ENCODE measurements around the gene MPHOSPH9.

GRCh38 chr12:123233505-123234308, 766 bp upstream of the MPHOSPH9 start:
- TF ChIP-seq, protein P1, sequence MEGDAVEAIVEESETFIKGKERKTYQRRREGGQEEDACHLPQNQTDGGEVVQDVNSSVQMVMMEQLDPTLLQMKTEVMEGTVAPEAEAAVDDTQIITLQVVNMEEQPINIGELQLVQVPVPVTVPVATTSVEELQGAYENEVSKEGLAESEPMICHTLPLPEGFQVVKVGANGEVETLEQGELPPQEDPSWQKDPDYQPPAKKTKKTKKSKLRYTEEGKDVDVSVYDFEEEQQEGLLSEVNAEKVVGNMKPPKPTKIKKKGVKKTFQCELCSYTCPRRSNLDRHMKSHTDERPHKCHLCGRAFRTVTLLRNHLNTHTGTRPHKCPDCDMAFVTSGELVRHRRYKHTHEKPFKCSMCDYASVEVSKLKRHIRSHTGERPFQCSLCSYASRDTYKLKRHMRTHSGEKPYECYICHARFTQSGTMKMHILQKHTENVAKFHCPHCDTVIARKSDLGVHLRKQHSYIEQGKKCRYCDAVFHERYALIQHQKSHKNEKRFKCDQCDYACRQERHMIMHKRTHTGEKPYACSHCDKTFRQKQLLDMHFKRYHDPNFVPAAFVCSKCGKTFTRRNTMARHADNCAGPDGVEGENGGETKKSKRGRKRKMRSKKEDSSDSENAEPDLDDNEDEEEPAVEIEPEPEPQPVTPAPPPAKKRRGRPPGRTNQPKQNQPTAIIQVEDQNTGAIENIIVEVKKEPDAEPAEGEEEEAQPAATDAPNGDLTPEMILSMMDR (CRISPR knock-in tag; IDR thresholded peaks at IDR 0.05), result peak; percentile 32; the same call in 1 of the 2 replicates
- no peak for TF ChIP-seq CREB1 (IDR thresholded peaks at IDR 0.05)
- no peak for TF ChIP-seq CREB1 (CRISPR knock-in tag; IDR thresholded peaks at IDR 0.05)
- TF ChIP-seq KAT7 (CRISPR knock-in tag; IDR thresholded peaks at IDR 0.05; ENCODE audit: borderline replicate concordance), result no peak; the same call in 1 of the 2 replicates
- TF ChIP-seq ZNF543 (CRISPR knock-in tag; IDR thresholded peaks at IDR 0.05), result 0 out of 2 replicates have a peak, but pooled peaks have one; percentile 2
- TF ChIP-seq AGO1 (IDR thresholded peaks at IDR 0.05; ENCODE audit: low read depth, low read length, poor library complexity, severe bottlenecking), result peak; percentile 29
- no peak for TF ChIP-seq CEBPB (IDR thresholded peaks at IDR 0.05; ENCODE audit: borderline replicate concordance, low read depth, low read length)
- TF ChIP-seq YY1 (IDR thresholded peaks at IDR 0.05; ENCODE audit: insufficient read depth, insufficient replicate concordance, low read depth, low read length), result no peak
- TF ChIP-seq BCL6 (CRISPR knock-in tag; IDR thresholded peaks at IDR 0.05), result no peak
- no peak for TF ChIP-seq ETS1 (CRISPR knock-in tag; IDR thresholded peaks at IDR 0.05)
- no peak for TF ChIP-seq RFX5 (IDR thresholded peaks at IDR 0.05; ENCODE audit: low read depth, low read length)
- TF ChIP-seq SAFB2 (CRISPR knock-in tag; IDR thresholded peaks at IDR 0.05; ENCODE audit: borderline replicate concordance, low read depth), result no peak
- TF ChIP-seq, protein P2, sequence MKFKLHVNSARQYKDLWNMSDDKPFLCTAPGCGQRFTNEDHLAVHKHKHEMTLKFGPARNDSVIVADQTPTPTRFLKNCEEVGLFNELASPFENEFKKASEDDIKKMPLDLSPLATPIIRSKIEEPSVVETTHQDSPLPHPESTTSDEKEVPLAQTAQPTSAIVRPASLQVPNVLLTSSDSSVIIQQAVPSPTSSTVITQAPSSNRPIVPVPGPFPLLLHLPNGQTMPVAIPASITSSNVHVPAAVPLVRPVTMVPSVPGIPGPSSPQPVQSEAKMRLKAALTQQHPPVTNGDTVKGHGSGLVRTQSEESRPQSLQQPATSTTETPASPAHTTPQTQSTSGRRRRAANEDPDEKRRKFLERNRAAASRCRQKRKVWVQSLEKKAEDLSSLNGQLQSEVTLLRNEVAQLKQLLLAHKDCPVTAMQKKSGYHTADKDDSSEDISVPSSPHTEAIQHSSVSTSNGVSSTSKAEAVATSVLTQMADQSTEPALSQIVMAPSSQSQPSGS (CRISPR knock-in tag; IDR thresholded peaks at IDR 0.05), result no peak
- TF ChIP-seq, protein P3, sequence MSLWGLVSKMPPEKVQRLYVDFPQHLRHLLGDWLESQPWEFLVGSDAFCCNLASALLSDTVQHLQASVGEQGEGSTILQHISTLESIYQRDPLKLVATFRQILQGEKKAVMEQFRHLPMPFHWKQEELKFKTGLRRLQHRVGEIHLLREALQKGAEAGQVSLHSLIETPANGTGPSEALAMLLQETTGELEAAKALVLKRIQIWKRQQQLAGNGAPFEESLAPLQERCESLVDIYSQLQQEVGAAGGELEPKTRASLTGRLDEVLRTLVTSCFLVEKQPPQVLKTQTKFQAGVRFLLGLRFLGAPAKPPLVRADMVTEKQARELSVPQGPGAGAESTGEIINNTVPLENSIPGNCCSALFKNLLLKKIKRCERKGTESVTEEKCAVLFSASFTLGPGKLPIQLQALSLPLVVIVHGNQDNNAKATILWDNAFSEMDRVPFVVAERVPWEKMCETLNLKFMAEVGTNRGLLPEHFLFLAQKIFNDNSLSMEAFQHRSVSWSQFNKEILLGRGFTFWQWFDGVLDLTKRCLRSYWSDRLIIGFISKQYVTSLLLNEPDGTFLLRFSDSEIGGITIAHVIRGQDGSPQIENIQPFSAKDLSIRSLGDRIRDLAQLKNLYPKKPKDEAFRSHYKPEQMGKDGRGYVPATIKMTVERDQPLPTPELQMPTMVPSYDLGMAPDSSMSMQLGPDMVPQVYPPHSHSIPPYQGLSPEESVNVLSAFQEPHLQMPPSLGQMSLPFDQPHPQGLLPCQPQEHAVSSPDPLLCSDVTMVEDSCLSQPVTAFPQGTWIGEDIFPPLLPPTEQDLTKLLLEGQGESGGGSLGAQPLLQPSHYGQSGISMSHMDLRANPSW (CRISPR knock-in tag; IDR thresholded peaks at IDR 0.05; ENCODE audit: borderline replicate concordance), result no peak
